HG03354 (cell line): ENCODE results near the gene OSBPL9.

Experiments
- ATAC-seq: cut with Tn5 transposase; IDR thresholded peaks from one replicate; pipeline ENCODE4 v1.9.1; 2021; ENCODE audit warnings: mild to moderate bottlenecking; ENCODE audit not compliant: unreplicated experiment, poor library complexity, severe bottlenecking

Gene OSBPL9

GRCh38 chr1:51656374-51656773, 39.5 kb downstream of the OSBPL9 start:
- no peak for ATAC-seq

DNA sequence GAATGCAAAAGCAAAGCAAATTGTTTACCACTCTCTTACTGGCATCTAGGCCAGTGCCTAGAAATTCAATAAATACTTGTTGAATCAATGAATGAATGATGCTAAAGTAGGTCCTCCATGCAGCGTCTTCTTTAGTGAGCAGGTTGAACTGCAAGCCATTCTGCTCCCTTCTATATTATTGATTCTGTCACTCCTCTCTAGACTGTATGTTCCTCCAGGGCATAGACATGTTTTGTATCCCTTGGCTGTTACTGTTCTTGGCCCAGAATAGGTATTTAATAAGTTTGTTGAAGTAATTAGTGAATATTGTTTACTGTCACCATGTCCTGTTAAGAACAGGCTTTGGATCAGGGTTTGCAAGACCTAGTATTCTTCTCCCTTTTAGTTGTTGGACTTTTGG, 43.7 kb downstream of the OSBPL9 start:
- no peak for ATAC-seq

DNA sequence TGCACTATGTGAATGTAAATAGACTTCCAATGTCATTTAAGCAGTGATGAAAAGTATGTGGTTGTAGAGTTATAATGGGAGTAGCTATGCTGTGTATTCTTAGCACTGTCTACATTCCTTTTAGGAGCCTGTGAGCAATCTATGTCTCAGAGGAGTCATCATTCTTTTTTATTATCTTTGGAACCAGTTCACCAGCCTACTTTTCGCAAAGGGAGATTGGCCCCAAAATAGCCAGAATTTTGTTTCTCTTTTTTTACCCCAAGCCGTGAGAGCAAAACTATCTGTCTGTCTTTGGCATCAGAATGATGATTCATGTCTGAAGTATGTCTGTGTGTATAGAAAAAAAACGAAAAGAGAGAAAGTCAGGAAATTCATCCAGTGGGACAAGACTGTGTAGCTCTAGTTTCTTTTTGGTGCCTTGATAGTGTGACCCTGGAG, 44.2 kb downstream of the OSBPL9 start:
- no peak for ATAC-seq

DNA sequence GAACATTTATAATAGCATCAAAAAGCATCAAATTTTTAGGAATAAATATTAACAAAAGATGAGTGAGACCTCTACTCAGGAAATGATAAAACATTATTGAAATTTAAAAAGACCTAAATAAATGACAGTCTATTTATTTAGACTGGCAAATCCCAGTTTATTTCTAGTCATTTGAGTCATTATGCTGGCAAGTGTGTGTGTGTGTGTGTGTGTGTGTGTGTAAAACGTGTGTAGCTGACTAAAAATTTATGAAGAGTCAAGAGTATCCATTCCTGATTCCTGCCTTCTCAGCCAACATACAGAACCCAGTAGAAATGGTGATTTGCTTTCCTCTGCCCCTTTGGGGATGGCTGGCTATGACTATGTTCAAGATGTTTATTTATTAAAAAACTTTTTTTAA, 46.2 kb downstream of the OSBPL9 start:
- ATAC-seq = no peak

- no peak for ATAC-seq
Measured at GRCh38 chr1:51663721-51664120, 46.8 kb downstream of the OSBPL9 start.

GRCh38 chr1:51664421-51665240, 47.7 kb downstream of the OSBPL9 start:
- ATAC-seq = no peak

- no peak for ATAC-seq
Measured at GRCh38 chr1:51666478-51666877, 49.6 kb downstream of the OSBPL9 start.

DNA sequence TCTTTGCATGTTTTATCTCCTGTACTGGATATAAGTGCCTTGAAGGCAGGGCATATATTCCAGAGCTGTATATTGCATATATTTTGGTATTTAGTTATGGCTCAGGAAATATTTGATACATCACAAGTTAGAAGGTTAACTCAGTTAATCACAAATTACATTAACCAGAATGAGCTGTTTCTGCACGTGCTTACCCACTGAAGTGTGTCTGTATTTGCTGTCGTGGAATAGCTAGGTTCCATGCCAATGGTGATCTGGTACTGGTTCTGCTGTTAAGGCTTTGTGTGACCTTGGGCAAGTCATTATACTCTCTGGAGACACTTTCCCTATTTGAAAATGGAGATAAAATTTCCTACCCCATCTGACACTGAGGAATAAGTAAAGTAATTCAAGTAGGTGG, 50.7 kb downstream of the OSBPL9 start:
- no peak for ATAC-seq

DNA sequence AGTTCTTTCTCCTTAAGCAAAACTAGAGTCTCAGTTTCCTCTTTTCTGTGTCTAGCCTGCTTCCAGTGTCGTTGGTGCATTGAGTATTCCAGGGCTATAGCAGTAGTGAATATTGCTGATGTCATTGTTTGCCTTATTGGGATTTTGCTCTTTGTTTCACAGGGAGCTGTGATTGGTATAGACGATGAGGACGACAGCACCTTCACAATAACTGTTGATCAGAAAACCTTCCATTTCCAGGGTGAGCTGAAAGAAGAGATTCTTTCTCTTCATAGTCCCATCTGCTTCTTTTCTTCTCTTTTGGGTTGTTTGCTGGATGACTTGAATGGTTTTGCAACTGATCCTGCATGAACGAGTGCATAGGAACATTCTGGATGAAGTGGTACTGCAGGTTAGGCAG, 52.4 kb downstream of the OSBPL9 start:
- no peak for ATAC-seq

DNA sequence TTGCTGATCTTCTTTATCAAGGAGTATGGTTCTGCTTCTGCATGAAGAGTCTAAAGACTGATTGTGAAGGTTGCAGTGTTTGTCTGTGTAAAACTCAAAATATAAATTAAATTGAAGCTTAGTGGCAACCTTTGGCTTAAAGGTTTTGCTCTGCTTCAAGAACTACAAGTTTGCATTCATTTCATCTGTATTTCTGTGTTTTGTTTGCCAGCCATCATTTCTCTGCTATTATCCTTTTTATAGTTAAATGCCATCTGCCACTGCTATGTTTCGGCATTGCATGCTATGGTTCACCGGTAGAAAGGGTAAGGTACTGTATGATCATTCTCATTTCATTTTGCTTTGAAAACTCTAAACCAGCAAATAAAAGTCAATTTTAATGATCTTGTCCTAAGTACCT, 52.9 kb downstream of the OSBPL9 start:
- no peak for ATAC-seq

DNA sequence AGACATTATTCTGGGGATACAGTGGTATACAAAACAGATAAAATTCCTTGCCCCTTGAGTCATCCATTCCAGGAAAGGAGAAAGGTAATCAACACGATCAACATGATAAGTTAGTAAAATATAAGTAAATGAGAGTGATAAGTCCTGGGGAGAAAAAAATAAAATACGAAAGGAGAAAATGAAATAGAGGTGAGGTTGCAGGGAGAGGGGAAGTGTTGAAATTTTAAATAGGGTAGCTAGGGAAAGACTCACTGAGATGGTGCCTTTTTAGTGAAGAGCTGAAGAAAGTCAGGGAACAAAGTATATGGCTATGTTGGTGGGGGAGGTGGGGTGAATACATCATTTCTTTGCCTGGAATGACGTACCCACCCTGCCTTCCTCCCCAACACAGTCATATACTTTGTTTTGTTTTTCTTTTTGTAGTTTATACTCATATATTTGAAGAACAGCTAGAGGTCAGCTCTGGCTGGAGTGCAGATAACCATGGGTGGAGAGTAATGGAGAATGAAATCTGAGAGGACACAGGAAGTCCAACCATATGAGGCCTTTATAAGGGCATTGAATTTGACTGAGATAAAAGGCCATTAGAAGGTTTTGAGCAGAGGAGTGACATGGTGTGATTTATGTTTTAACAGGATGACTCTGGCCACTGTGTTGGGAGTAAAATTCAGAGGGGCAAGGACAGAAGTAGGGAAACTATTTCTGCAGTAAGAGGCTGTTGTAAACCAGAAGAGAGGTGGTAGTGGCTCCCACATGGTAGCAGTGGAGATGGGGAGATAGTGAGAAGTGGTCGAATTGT, 54.8 kb downstream of the OSBPL9 start:
- ATAC-seq = no peak

DNA sequence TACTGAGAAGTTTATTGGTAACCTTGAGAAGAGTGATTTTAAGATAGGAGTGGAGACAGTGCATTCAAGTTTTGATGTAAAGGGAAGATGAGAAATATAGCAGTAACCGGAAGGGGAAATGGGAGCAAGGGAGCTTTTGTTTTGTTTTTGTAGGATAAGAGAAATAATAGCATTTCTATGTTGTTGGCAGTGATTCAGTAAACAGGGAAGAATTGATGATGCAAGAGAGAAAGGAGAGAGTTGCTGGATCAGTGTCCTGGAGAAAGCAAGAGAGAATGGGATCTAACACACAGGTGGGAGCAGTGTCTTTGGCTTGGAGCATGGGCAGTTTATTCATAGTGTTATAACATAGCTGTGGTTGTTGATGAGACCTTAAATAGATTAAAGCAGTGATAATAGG, 56.4 kb downstream of the OSBPL9 start:
- no peak for ATAC-seq

DNA sequence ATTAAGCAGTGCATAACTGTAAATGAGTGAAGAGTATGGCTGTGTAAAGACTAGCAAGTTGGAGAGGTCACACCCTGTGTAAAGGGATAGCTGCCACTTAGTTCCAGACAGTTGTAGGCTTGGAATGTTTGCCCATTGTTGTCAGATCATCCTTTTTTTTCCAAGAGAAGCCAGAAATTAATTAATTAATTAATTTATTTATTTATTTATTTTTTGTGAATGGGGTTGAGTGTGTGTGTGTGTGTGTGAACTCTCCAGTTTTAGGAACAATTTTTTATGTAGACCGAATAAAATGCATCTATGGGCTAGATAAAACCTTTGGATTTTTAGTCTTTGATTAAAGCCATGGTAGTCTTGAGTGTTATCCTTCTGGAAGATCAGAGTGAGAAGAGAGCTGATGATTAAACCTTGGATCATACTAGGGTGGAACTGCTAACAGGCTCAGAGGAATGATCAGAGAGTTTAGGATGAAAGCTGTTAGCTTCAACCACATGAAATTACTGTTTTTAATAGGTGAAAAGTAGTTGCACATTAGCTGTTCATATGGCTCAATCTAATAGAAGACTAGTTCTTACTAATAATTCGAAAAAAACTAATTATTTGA, 58.4 kb downstream of the OSBPL9 start:
- ATAC-seq = no peak

DNA sequence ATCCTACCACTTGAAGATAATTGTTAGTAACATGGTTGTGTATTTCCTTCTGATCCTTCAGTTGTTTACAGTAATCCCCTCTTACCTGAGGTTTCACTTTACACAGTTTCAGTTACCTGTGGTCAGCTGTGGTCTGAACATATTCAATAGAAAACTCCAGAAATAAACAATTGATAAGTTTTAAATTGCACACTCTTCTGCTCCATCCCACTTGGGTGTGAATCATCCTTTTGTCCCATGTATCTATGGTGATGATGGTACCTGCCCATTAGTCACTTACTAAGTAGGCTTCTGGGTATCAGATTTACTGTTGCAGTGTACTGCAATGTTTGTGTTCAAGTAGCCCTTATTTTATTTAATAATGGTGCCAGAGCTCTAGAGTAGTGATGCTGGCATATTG, 62.5 kb downstream of the OSBPL9 start:
- no peak for ATAC-seq

- ATAC-seq = no peak
Measured at GRCh38 chr1:51684776-51685175, 67.9 kb downstream of the OSBPL9 start.

GRCh38 chr1:51686450-51686849, 69.6 kb downstream of the OSBPL9 start:
- ATAC-seq = no peak

DNA sequence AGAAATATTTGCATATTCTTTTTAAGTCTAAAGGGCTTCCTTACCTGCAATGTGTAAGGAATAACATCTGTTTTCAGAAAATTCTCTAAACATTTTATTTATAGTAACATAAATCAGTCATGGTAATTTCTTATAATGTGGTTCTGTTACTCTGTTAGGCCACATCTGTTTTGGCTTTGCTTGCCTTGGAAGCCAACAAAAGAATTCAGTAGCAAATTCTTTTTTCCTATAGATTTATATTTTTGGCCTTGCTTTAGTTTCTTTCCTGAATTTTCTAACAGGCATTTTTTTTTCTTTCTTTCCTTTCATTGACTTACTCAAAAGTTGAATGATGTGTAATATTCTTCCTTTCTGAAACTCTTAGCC, 72.2 kb downstream of the OSBPL9 start:
- no peak for ATAC-seq

- no peak for ATAC-seq
Measured at GRCh38 chr1:51689643-51690042, 72.8 kb downstream of the OSBPL9 start.

DNA sequence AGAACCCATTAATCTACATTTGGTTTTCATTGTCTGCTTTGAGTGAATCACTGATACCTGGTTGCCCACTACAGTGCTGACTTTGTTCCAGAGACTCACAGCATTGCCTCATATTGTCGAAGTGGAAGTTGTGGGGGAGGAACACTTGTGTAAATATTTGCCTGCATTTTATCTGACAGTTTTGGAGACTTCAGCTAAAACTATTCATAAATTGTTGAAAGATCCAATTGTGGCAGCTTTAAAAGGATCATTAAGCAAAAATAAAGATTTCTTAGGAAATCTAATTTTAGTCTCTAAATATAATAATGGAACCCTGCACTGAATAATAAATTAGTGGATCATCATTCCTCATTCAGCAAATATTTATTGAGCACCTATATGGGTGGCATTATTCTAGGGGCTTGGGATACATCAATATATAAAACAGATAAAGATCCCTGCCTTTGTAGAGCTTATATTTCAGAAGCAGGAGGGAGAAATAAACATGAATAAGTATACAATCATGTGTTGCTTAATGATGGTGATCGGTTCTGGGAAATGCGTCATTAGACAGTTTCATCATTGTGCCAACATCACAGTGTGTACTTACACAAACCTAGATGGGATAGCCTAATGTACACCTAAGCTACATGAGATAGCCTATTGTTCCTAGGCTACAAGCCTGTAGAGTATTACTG, 73.5 kb downstream of the OSBPL9 start:
- ATAC-seq = no peak

DNA sequence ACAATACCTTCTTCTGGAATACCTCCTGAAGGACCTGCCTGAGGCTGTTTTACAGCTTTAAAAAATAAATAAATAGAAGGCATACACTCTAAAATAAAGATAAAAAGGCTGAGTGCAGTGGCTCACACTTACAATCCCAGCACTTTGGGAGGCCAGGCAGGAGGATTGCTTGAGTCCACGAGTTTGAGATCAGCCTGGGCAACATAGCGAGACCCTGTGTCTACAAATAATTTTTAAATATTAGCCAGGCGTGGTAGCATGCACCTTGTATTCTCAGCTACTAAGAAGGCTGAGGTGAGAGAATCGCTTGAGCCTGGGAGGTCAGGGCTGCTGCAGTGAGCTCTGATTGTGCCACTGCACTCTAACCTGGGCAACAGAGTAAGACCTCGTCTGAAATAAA, 75.0 kb downstream of the OSBPL9 start:
- ATAC-seq = no peak
